Neuron (in vitro differentiated cells): ENCODE measurements around the gene USP17L19.
"Not testable (repeated sequence)": the region's sequence is repeated elsewhere in the genome, so short reads cannot be mapped to it uniquely, and the experiment has no call there.

Experiments used
- H2AFZ ChIP-seq: one replicate; pipeline ENCODE4 v1.6.1; 2013; ENCODE audit warnings: low read depth, mild to moderate bottlenecking, inconsistent platforms, low read length, moderate library complexity
- H3K27me3 ChIP-seq: one replicate; pipeline ENCODE4 v1.6.1; 2013; ENCODE audit warnings: low read length; ENCODE audit not compliant: insufficient read depth
- H3K36me3 ChIP-seq: one replicate; pipeline ENCODE4 v1.6.1; 2013; ENCODE audit warnings: low read length; ENCODE audit not compliant: insufficient read depth
- H3K4me1 ChIP-seq: one replicate; pipeline ENCODE4 v1.6.1; 2013; ENCODE audit warnings: low read length; ENCODE audit not compliant: insufficient read depth
- H3K4me3 ChIP-seq: 2 replicates; pipeline ENCODE4 v1.5.1; 2013; ENCODE audit warnings: mild to moderate bottlenecking, low read length, moderate library complexity
- H3K9me3 ChIP-seq: one replicate; pipeline ENCODE4 v1.6.1; 2013; ENCODE audit warnings: low read length

USP17L19 gene

GRCh38 chr4:9267319-9267718 is 14.1 kb downstream of the USP17L19 start, which contains the start of gene USP17L22:
Gene USP17L22 (plus strand): TSS chr4:9267619. CDS start chr4:9267619, 0 bp downstream.
- H2AFZ ChIP-seq, H3K4me3 ChIP-seq, H3K4me1 ChIP-seq, H3K9me3 ChIP-seq, H3K27me3 ChIP-seq, H3K36me3 ChIP-seq: not testable (repeated sequence)

- not testable (repeated sequence) for H2AFZ ChIP-seq, H3K27me3 ChIP-seq
Measured at GRCh38 chr4:9271719-9272118, 18.5 kb downstream of the USP17L19 start.

More at GRCh38 chr4:9271719-9272118, 18.5 kb downstream of the USP17L19 start:
- not testable (repeated sequence) for H3K4me3 ChIP-seq, H3K9me3 ChIP-seq, H3K4me1 ChIP-seq, H3K36me3 ChIP-seq
